Brain pericyte (primary cell): ENCODE measurements around the gene NADK2.

Experiments
- DNase-seq: peaks from one replicate; pipeline ENCODE4 v3.0.0-alpha.2; 2012; ENCODE audit warnings: low read depth, low spot score

The NADK2 gene

DNA sequence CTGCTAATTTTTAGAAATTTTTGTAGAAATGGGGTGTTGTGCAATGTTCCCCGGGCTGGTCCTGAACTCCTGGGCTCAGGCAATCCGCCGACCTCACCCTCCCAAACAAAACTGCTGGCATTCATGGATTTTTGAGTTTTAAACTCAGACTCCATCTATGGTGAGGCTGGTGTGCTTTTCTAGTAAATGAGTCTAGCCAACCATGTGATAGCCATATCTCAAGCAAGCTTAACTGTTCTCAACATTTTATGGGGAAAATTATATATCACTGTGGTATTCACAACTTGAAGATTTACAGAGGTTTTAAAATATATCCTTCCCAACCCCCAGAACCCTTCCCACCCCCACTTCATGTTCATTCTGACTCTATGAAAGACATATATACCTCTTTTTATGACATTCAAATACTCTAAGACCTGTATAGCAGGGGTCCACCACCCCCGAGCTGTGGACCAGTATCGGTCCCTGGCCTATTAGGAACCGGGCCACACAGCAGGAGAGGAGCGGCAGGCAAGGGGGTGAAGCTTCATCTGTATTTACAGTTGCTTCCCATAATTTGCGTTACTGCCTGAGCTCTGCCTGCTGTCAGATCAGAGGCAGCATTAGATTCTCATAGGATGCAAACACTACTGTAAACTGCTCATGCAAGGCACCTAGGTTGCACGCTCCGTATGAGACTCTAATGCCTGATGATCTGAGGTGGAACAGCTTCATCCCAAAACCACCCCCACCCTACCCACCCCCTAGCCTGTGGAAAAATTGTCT is 4.5 kb upstream of the NADK2 start:
- no peak for DNase-seq

DNA sequence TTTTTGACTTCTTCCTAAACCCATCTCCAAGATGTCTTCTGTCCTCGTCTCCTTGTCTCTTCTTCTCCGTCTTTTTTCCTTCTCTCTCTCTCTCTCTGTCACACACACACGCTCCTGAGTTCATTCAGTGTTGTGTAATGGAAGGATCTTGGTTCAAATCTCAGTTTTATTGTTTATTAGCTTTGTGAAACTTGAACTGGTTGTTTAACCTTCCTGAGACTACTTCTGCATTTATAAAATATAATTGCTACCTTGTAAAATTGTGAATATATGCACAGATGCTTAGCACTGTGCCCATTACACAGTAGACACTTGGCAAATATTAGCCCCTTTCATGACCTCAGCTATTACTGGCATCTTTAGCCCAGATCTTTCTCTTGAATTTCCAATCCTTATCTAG is 2.4 kb upstream of the NADK2 start:
- DNase-seq: no peak

DNA sequence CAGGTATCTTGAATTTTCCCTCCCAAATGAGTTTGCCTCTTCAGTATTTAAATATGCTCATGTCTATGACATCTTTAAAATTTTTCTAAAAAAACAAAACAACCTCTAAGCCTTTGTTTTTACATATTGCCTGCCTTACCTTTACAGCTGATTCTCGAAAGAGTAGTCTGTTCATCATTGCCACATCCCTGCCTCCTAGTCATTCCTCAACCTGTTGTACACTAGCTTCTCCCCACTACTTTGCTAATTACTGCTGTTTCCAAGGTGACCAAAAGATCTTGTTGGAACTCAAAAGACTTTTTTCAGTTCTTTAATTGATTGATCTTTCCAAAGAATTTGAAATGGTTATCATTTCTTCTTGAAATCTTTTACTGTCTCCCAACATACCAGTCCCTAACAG is 1.9 kb upstream of the NADK2 start:
- no peak for DNase-seq

DNA sequence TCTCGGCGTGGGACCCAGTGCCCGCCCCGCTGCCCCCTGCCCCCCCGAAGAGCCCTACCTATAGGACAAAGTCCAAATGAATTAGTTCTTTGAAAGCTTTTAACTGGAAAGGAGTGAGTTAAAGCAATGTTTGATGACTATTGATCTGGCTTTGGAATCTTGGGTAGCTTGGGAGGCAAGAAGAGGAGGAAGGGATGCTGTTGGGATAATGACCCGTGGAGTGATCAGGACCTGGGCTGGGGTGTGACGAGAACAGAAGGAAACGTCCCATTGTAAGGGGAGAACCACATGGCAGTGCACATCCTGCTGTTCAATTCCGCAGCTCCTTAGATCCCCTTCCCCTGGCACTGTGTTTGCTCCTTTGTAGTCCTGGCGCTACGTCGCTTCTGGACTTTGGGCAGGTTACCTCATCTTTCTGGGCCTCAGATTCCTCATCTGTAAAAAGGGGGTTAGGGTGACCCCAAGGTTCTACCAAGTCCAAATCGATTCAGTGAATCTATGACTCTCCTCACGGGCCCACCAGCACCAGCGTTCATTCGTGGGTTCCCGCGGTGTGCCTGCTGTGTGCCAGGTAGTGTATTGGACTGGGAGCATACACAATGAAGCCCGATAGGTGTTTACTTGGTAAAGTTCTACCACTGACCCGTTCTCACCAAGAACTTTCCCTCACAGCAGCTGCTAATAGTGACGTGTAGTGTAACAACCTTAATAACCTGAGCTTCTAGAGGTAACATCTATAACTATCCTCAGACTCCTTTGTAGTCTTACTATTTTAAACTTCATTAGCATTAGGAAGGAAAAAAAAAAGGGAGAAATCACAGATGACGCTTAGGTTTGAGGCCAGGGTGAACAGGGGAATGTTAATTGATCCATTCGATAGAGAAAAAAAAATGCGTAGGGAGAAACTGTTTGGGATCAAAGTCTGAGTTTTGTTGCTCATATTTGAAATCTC is 1.1 kb upstream of the NADK2 start:
- DNase-seq: no peak

DNA sequence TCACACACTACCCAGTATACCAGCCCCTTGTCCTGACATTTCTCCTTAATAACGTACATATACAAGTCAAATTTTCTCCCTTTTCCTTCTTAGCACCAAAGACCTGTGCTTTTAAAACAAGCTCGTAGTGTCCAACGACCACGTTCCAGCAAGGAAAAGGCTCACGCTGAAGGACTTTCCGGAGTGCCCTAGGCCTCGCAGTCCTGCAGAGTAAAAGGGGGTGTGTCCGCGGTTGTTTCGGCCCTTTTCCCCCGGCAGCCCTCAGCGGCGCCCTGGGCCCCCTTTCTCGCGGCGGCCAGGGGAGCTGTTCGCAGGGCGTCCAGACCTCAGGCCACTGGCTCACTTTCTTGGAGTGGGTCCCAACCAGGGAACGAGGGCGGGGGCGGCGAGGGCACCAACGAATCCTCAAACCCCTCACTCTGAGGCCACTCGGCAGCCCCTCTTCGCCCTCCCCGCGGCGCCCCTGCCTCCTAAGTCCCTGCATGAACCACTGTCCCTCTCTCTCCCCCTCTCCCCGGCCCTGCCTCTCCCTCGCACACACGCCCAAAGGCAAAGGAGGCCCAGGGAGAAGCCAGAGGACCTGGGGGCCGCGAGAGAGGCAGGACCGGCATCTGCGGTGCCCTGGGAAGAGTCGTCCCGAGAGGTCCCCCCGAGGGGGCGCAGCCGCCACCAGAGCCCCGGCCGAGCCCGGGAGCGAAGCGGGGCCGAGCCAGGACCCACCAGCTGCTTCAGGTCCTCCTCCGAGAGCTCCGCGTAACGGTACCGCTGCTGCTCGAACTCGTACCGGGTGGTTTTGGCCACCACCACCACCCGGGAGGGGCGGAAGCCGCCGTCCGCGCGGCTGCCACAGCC is 720 bp downstream of the NADK2 start:
- no peak for DNase-seq

DNA sequence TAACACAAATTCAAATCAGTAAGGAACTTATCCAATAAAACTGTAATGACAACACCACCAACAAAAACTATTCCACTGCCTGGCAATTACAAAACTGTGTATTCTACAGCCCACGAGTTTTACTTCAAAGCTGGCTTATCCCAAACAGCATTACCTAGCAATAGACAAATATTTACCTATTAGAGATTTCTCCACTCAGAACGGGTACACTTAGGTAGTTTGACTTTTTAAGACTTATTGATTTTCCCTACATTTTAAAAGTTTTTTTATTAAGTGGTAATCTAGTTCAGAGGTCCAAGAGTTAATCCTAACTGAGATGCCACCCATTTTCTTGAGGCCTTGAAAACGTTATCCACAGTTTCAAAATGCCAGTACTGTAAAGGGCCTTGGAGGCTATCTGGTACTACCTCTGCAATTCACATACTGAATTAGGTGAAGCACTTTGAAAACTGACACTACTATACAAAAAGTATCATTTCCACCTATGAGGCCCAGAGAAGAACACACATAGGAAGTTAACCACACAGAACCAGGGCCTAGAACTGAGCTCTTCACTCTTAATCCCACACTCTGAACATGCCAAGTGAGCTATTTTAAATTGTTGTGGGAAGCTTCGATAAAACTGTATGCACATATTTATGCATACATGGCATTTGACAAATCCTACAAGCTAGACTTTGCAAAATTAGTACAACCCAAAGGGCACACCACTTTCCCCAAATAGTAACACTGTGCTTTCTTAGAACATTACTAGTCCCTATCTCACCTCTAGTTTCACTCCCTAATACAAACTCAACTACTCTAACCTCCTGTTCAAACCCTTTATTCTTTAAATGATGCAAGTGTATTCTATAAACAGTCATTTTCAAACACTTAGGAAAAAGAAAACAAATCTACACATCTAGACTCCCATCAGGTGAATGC is 2.1 kb downstream of the NADK2 start:
- DNase-seq: no peak

DNA sequence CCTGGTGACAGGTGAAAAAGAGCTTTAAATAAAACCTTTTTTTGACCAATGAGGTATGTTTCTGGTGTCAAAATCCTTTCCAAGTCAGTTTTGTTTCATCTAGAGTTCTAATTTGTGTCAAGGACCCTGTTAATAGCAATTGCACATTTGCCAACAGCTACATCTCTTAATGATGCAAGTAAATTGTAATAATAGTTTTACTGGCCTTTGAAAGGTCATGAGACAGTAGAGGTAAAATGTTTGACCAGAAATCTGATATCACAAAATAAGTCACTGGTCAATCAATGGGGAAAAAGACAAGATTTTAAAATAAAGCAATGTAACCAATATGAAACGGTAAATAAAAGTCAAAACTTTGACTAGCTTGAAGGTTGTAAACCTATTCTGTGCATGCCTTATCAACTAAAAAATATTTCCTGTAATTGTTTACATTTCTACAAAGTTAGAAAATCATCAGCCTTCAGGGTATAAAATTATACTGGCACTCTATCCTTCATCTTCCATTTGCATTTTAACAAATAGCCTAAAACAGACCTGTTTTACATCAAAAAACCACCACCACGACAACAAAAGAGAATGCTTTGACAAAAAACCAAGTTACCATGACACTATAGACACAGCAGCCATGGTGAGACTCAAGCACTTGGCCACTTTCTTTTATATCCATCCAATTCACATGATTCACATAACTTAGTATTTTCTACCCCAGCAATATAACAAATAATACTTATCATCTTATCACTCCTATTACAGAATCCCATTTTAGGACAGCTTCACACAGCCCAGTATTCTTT is 3.0 kb downstream of the NADK2 start:
- DNase-seq: no peak

DNA sequence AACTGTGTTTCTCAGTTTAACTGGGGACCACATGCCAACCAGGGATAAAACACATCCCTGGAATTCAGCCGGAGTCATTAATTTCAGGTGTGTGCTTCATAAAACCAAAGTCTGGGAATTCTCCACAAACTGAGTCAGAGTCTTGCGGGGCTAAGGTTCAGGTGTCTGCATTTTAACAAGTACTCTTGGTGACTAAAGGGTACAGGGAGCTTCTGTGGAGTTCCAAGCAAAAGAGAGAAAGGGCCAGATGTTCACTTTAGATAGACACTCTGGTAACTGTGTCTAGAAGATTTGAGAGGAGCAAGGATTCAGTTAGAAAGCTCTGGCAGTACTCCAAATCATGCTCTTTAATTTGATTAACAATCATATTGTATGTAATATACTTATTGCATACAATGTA is 4.0 kb downstream of the NADK2 start:
- no peak for DNase-seq

DNA sequence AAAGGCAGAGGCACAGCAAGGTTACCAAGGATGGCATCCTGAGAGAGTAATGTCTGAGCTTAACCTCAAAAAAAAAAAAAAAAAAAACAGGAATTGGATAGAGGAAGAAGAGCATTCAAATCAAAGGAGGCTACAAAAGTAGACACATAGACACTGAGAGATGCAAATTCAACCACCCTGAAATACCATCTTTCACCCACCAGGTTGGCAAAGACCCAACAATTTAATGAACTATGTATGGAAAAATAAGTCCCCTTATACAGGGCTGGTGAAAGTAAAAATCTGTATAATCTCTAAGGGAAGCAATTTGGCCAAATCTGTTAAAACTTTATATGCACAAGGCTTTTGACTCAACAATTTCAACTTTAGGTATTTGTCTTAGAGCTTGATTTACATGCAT is 4.9 kb downstream of the NADK2 start:
- no peak for DNase-seq

DNA sequence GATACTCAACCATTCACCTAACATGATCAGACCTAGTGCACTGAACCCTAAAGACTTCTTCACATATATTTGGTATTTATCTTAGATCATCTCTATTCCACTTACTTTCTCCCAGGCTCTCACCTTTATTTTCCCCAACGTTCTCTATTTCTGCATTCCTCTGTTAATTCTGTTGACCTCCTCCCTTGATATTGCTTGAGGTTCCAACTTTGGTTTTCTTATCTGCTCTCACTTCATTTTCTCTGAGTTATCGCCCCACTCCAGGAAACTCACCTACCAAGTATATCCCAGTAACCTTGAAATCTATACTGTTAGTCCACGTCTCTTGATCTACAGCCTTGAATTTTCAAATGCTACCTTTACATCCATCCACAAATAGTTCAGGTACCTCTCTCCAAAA is 9.2 kb downstream of the NADK2 start:
- no peak for DNase-seq

DNA sequence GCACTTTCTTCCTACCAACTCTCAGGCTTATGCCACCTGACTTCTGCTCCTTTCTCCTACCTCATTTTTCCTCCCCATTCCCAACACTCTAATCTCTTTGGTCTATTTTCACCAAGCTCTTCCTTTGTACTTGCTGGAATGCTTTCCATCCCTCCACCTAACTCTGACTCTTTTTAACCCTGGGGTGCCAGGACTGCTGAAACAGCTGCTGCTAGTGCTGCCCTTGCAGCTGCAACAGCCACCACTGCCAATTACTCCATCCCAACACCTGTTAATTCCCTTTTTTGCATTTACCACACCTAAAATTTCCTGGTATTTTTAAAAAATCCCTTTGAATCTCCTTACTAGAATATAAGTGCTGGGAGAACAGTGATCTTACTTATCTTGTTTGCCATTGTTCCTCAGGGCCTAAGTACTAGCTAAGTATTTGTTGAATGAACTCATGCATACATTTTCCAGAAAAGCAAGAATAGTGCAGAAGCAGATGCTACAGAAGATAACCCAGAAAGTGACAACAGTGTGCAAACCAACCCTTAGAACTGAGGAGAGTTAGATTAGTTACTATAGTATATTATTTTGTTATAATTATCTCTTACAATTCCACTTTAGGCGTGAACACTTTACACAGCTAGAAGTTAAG is 11.5 kb downstream of the NADK2 start:
- DNase-seq: no peak

DNA sequence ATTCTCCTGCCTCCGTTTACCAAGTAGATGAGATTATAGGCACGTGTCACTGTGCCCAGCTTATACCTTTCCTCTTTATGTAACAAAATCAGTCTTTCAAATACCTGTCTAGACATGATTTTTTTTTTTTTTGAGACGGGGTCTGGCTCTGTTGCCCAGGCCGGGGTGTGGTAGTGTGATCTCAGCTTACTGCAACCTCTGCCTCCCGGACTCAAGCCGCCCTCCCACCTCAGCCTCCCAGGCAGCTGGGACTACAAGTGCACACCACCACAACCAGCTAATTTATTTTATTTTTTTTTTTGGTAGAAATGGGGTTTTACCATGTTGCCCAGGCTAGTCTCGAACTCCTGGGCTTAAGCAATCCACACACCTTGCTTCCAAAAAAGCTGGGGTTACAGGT is 13.2 kb downstream of the NADK2 start:
- no peak for DNase-seq

DNA sequence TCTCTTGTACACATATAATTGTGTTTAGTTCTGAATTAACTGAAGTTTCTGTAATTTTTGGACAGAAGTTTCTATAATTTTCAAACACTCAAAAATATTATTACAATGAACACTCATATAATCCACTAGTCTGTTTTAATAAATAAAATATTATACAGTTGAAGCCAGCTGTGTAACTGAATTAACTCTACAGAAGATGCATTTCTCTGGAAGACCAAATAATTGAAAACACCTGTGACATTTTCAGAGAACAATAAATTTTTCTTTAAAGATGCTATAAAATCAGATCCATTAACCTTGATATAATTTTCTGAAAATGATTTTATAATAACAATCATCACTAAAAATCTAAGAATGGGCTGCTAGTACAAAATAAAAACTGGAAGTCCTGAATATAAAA is 14.7 kb downstream of the NADK2 start:
- DNase-seq: no peak

DNA sequence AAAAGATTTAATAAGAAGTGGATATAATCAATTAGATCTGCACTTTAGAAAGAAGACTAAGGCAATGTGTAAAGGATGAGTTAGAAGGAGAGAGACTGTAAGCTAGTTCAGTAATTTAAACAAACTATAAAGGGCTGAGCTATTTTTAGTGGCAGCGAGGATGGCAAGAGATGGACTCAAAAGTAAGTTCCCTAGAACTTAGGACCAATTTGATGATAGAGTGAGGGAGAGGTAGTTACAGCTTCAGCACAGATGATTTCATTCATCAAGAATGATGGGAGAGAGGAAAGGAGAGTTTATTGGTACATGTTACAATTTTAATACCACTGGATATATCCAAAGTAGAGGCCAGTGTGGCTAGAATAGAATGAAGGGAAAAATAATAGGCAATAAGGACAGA is 19.1 kb downstream of the NADK2 start:
- DNase-seq: no peak

DNA sequence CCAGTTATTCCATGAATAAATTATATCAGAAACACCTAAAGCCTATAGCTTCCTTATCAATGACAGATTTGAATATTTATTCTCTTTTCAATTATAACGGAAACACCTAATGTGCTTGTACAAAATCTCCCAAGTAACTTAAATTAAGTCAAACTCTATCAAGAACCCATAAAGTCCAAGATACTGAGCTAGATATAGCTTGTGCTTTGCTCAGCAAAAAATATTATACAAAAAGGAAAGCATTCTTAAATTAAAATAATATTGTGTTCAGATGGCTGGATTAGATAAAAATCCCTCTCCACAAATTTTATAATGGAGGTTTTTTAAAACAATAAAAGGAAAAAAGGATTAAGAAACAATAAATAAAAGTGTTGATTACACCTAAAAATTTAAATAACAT is 23.7 kb downstream of the NADK2 start:
- DNase-seq: no peak

DNA sequence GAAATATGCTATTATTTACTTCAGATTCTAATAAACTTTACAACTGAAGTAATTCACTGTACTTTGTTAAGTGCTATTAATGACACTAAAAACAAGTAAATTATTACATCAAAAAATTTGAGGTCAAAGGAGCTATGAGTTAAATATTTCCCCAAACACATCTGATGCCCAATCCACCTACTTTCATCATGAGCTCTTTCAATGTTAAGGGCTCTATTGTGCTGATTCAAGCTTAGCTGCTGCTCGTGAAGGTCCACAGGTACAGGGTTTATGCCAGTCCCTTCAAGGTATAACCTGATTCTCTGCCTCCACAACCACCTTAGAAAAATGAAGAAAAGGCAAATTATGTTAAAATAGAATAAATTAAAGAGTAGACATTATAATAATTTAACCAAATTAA is 24.2 kb downstream of the NADK2 start:
- DNase-seq: no peak

DNA sequence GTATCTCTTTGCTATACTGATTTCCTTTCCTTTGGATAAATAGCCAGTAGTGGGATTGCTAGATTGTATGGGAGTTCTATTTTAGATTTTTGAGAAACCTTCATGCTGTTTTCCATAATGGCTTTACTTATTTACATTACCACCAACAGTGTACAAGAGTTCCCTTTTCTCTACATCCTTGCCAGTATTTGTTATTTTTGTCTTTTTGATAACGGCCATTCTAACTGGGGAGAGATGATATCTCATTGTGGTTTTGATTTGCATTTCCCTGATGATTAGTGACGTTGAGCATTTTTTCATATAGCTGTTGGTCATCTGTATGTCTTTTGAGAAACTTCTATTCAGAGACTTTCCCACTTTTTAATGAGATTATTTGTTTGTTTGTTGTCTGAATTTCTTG is 25.8 kb downstream of the NADK2 start:
- no peak for DNase-seq

DNA sequence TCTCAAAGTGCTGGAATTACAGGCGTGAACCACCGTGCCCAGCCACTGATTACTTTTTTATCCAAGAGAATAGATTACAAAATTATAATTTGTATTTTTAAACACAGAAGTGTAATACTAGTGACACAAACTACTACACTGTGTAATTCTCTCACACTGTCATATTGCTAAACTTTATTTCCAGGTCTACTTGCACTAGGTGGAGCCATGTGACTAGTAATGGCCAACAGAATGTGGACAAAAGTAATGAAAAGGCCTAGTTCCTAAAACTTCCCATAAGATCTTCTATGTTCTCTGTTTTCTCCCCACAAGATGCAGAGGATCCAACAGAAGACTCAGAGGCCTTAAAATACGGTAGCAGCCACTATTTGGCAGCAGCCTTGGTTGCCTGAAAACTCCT is 27.3 kb downstream of the NADK2 start:
- no peak for DNase-seq

DNA sequence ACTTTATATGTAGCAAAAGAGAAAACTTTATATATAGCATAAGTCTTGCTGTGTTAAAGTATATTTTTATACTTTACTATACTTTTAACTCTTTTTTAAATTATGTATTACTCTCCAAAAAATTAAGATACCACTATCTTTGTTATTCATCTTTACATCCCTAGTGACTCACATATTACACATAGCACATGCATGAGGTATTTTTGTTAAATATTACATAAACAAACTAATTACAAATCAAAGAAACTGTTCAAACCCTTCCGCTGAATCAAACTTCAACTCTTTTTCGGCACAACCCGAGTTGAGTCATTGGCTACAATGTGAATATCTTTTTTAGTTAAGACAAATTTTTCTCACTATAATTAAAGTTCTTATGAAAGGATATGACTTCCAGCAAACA is 32.1 kb downstream of the NADK2 start:
- DNase-seq: no peak

DNA sequence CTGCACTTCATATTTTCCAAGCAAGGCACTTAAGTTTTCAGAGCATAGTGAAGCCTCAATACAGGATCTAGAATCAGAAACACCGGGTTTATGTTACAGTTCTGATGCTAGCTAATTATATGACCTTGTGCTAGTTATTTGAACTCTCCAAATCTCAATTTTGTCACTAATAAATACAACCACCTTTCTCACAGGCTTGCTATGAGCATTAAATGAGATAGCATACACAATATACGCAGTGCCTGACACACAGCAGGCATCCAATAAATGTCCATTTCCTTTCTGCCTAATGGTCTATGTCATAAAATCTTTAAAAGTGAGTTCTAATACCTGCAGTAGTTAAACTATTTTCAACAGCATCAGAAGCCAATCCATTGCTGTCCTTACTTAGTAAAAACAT is 32.9 kb downstream of the NADK2 start:
- no peak for DNase-seq
